Parathyroid adenoma (tissue), 2 donors: ENCODE results near the gene LITAFD.

Experiments
- H2AFZ ChIP-seq: fragments of 300-600 bp; sonication (generic); one replicate; pipeline ENCODE4 v1.7.0; 2017; ENCODE audit warnings: antibody characterized with exemption, mild to moderate bottlenecking
- H3K27ac ChIP-seq: fragments of 300-600 bp; sonication (generic); one replicate; pipeline ENCODE4 v1.7.0; 2017
- H3K27me3 ChIP-seq: fragments of 300-600 bp; sonication (generic); one replicate; pipeline ENCODE4 v1.7.0; 2017; ENCODE audit warnings: low read length; ENCODE audit not compliant: control insufficient read depth, insufficient read depth
- H3K36me3 ChIP-seq: fragments of 300-600 bp; sonication (generic); one replicate; pipeline ENCODE4 v1.7.0; 2017; ENCODE audit warnings: low read length; ENCODE audit not compliant: control insufficient read depth, insufficient read depth
- H3K4me1 ChIP-seq: fragments of 300-600 bp; sonication (generic); one replicate; pipeline ENCODE4 v1.7.0; 2017; ENCODE audit warnings: control low read depth
- H3K4me2 ChIP-seq: fragments of 300-600 bp; sonication (generic); one replicate; pipeline ENCODE4 v1.7.0; 2017; ENCODE audit warnings: low read length
- H3K4me3 ChIP-seq: fragments of 300-600 bp; sonication (generic); one replicate; pipeline ENCODE4 v1.7.0; 2017; ENCODE audit warnings: low read depth, low read length
- H3K79me2 ChIP-seq: fragments of 300-600 bp; sonication (generic); one replicate; pipeline ENCODE4 v1.7.0; 2017; ENCODE audit warnings: control low read depth
- H3K9ac ChIP-seq: fragments of 300-600 bp; sonication (generic); one replicate; pipeline ENCODE4 v1.7.0; 2017; ENCODE audit warnings: mild to moderate bottlenecking
- H3K9me3 ChIP-seq: fragments of 300-600 bp; sonication (generic); one replicate; pipeline ENCODE4 v1.7.0; 2017; ENCODE audit warnings: low read length; ENCODE audit not compliant: control insufficient read depth
- CTCF ChIP-seq: fragments of 300-600 bp; sonication (generic); IDR thresholded peaks from one replicate; pipeline ENCODE4 v1.7.0; 2017; ENCODE audit warnings: antibody characterized with exemption, mild to moderate bottlenecking
- donor health status: primary hyperparathyroidism.

Gene LITAFD

GRCh38 chr16:8864480-8865110 lies 17.6 kb upstream of the LITAFD start:
- no peak overlapping the region for H3K4me3 ChIP-seq
- H3K4me1 ChIP-seq: peaks cover 7% of the 10 kb centered on the region
- H3K27ac ChIP-seq: peak overlapping the region; percentile 12

DNA sequence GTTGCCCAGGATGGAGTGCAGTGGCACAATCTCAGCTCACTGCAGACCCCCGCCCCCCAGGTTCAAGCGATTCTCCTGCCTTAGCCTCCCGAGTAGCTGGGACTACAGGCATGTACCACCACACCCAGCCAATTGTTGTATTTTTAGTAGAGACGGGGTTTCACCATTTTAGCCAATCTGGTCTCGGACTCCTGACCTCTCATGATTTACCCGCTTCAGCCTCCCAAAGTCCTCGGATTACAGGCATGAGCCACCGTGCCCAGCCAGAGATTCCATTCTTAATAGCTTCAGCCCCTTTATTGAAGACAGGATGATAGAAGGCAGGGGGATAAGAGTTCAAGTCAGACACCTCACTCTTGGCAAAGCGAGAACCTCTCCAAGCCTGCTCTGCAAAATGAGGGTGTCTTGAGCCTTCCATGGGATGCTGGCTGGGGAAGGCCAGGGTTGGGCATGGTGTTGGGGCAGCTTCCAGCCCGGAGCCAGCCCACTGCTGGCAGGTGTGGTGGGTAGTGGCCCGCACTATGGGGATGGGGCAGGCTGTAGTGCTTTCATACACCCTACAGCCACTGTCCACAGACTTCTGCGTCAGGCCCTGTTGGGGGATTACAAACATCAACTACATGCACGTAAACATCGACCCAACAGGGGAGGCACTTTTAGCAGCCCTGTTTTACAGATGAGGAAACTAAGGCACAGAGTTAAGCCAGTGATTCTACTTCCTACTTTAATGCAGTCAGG lies 16.8 kb upstream of the LITAFD start:
- TF ChIP-seq CTCF: no peak
- Histone ChIP-seq H3K27me3 (no peaks in the 10 kb centered on the region), H3K27ac (peak overlapping the region; percentile 12), H3K36me3 (no peaks in the 10 kb centered on the region), H3K9ac (no peak overlapping the region), H3K4me3 (no peak overlapping the region), H2AFZ (no peak overlapping the region), H3K9me3 (no peaks in the 10 kb centered on the region), H3K4me1 (peaks cover 7% of the 10 kb centered on the region), H3K4me2 (no peak overlapping the region), H3K79me2 (peaks cover 4% of the 10 kb centered on the region)

More at GRCh38 chr16:8864480-8865110, 17.6 kb upstream of the LITAFD start:
- no peak overlapping the region for H2AFZ ChIP-seq
- H3K79me2 ChIP-seq: peaks cover 4% of the 10 kb centered on the region
- no peak for TF ChIP-seq CTCF
- H3K27me3 ChIP-seq: no peaks in the 10 kb centered on the region
- no peak overlapping the region for H3K4me2 ChIP-seq
- H3K9me3 ChIP-seq: no peaks in the 10 kb centered on the region
- H3K36me3 ChIP-seq: no peaks in the 10 kb centered on the region
- no peak overlapping the region for H3K9ac ChIP-seq

GRCh38 chr16:8866118-8866883 lies 15.8 kb upstream of the LITAFD start:
- peak overlapping the region; percentile 8 for H2AFZ ChIP-seq
- H3K27me3 ChIP-seq: no peaks in the 10 kb centered on the region
- peak overlapping the region; percentile 7 for H3K27ac ChIP-seq
- no peak overlapping the region for H3K9ac ChIP-seq
- TF ChIP-seq CTCF: no peak
- H3K4me2 ChIP-seq: no peak overlapping the region
- no peak overlapping the region for H3K4me3 ChIP-seq
- no peaks in the 10 kb centered on the region for H3K9me3 ChIP-seq
- H3K4me1 ChIP-seq: peaks cover 7% of the 10 kb centered on the region
- peaks cover 4% of the 10 kb centered on the region for H3K79me2 ChIP-seq
- H3K36me3 ChIP-seq: no peaks in the 10 kb centered on the region

- Histone ChIP-seq H3K36me3 (no peaks in the 10 kb centered on the region), H3K9ac (no peak overlapping the region), H2AFZ (peak overlapping the region; percentile 87), H3K27me3 (no peaks in the 10 kb centered on the region), H3K27ac (peak overlapping the region; percentile 7), H3K4me1 (peaks cover 7% of the 10 kb centered on the region), H3K4me2 (peak overlapping the region; percentile 88), H3K9me3 (no peaks in the 10 kb centered on the region), H3K79me2 (peaks cover 4% of the 10 kb centered on the region), H3K4me3 (no peak overlapping the region)
- no peak for TF ChIP-seq CTCF
Observed at GRCh38 chr16:8866884-8867215, 15.3 kb upstream of the LITAFD start.
